PFSK-1 (cell line): ENCODE results near the gene PDE2A.

Experiments
- POLR2AphosphoS5 ChIP-seq: IDR thresholded peaks from 2 replicates; pipeline ENCODE4 v1.6.1; 2012; ENCODE audit warnings: low read depth, mild to moderate bottlenecking, control low read depth, low read length, moderate library complexity
- REST ChIP-seq, 2 experiments: IDR thresholded peaks; 2 replicates each; pipeline versions ENCODE4 v1.6.1 to v1.8.0; 2011 to 2012; ENCODE audit warnings: low read depth in 2 of 2, low read length in 2 of 2, control low read depth in 1 of 2, inconsistent platforms in 1 of 2, mild to moderate bottlenecking in 1 of 2, moderate library complexity in 1 of 2; ENCODE audit not compliant: insufficient read depth in 1 of 2

- TF ChIP-seq POLR2AphosphoS5, result no peak
- TF ChIP-seq REST (IDR thresholded peaks at IDR 0.05; ENCODE audit: insufficient read depth in 1 of 2, low read depth in 2 of 2, low read length in 2 of 2), result no peak
Observed at GRCh38 chr11:72693271-72693968, 19.2 kb upstream of the PDE2A start.
